ENCODE results near the gene SCUBE1. TPM values are rescaled to one million over a fixed set of nuclear protein-coding genes. Genes with fewer than 3 reads are reported as not detected.

Gene SCUBE1
- total RNA-seq, 1 experiment from 2014 or later = 3.9 TPM

- POLR2A ChIA-PET = no interaction called here
Observed at GRCh38 chr22:43377896-43378704, 34.9 kb upstream of the SCUBE1 start.

GRCh38 chr22:43377548-43377895 is 34.4 kb upstream of the SCUBE1 start:
- no peak for DNase-seq (ENCODE audit: low read depth, low spot score)
- Histone ChIP-seq H3K9ac (ENCODE audit: low read length) (no peak overlapping the region), H4K20me1 (ENCODE audit: insufficient read depth) (no peaks in the 10 kb centered on the region), H3K27ac (ENCODE audit: low read depth, low read length) (no peak overlapping the region), H3K9me3 (ENCODE audit: control insufficient read depth in 1 of 2, insufficient read depth in 1 of 2, low read depth in 1 of 2, low read length in 2 of 2) (no peaks in the 10 kb centered on the region), H3K4me1 (ENCODE audit: control insufficient read depth in 1 of 2, insufficient read depth in 2 of 2, low read length in 2 of 2) (no peaks in the 10 kb centered on the region), H3K79me2 (ENCODE audit: insufficient read depth, low read length) (no peaks in the 10 kb centered on the region), H3K9me2 (ENCODE audit: insufficient read depth) (no peaks in the 10 kb centered on the region), H2AFZ (ENCODE audit: low read depth, low read length, poor library complexity, severe bottlenecking) (no peak overlapping the region), H3K4me3 (replicated peaks in 1 of 2; ENCODE audit: low read depth in 1 of 2, low read length in 2 of 2) (no peak overlapping the region), H3K36me3 (ENCODE audit: control insufficient read depth in 1 of 2, insufficient read depth in 2 of 2, low read length in 2 of 2) (no peaks in the 10 kb centered on the region), H3K27me3 (ENCODE audit: insufficient read depth, low read length) (peaks cover 9% of the 10 kb centered on the region; the same call in 1 of the 2 replicates), H3K4me2 (ENCODE audit: low read length) (no peak overlapping the region)
- intact Hi-C loops (cut with micrococcal nuclease) = no loop called here
- TF ChIP-seq EZH2phosphoT487 (IDR thresholded peaks at IDR 0.05; ENCODE audit: borderline replicate concordance) = no peak
- TF ChIP-seq ZBTB33 (IDR thresholded peaks at IDR 0.05; ENCODE audit: extremely low read depth, insufficient replicate concordance, low read length) = no peak
- TF ChIP-seq SP1 (IDR thresholded peaks at IDR 0.05; ENCODE audit: low read depth) = no peak
- no peak for TF ChIP-seq EZH2 (IDR thresholded peaks at IDR 0.05)
- TF ChIP-seq YY1 (IDR thresholded peaks at IDR 0.05; ENCODE audit: extremely low read depth, insufficient replicate concordance, low read depth, low read length) = no peak
- no peak for TF ChIP-seq CTCF (IDR thresholded peaks at IDR 0.05 in 2 of 3, conservative IDR thresholded peaks at IDR 0.05 in 1 of 3; ENCODE audit: borderline replicate concordance in 1 of 3, insufficient read depth in 1 of 3, low read depth in 2 of 3, low read length in 2 of 3)
- no peak for TF ChIP-seq ELF1 (IDR thresholded peaks at IDR 0.05; ENCODE audit: borderline replicate concordance, low read depth)
- no TSS peak for BruUV-seq (replicated peaks)
- ChIA-PET RAD21 (ENCODE audit: low non-redundant PET in 1 of 2, low total read pairs in 2 of 2, uncharacterized antibody in 2 of 2, unreplicated experiment in 2 of 2) (no interaction called here), CTCF (no interaction called here), POLR2A (no interaction called here)
- no peak for ATAC-seq

More at GRCh38 chr22:43377896-43378704, 34.9 kb upstream of the SCUBE1 start:
- no peak overlapping the region for H3K4me3 ChIP-seq (replicated peaks in 1 of 2; ENCODE audit: low read depth in 1 of 2, low read length in 2 of 2)
- no peaks in the 10 kb centered on the region for H3K9me3 ChIP-seq (ENCODE audit: control insufficient read depth in 1 of 2, insufficient read depth in 1 of 2, low read depth in 1 of 2, low read length in 2 of 2)
- H3K4me2 ChIP-seq (ENCODE audit: low read length) = no peak overlapping the region
- H4K20me1 ChIP-seq (ENCODE audit: insufficient read depth) = no peaks in the 10 kb centered on the region
- no TSS peak for BruUV-seq (replicated peaks)
- H3K36me3 ChIP-seq (ENCODE audit: control insufficient read depth in 1 of 2, insufficient read depth in 2 of 2, low read length in 2 of 2) = no peaks in the 10 kb centered on the region
- RAD21 ChIA-PET (ENCODE audit: low non-redundant PET in 1 of 2, low total read pairs in 2 of 2, uncharacterized antibody in 2 of 2, unreplicated experiment in 2 of 2) = no interaction called here
- H2AFZ ChIP-seq (ENCODE audit: low read depth, low read length, poor library complexity, severe bottlenecking) = no peak overlapping the region
- H3K4me1 ChIP-seq (ENCODE audit: control insufficient read depth in 1 of 2, insufficient read depth in 2 of 2, low read length in 2 of 2) = no peaks in the 10 kb centered on the region
- no peak for DNase-seq (ENCODE audit: low read depth, low spot score)
- no peak for ATAC-seq
- H3K9ac ChIP-seq (ENCODE audit: low read length) = no peak overlapping the region
- H3K27ac ChIP-seq (ENCODE audit: low read depth, low read length) = no peak overlapping the region
- TF ChIP-seq TCF7L2 (IDR thresholded peaks at IDR 0.05; ENCODE audit: borderline replicate concordance, extremely low read depth, insufficient read depth, insufficient read length) (peak; percentile 19), CBX3 (IDR thresholded peaks at IDR 0.05; ENCODE audit: low read depth) (no peak)
- no peaks in the 10 kb centered on the region for H3K9me2 ChIP-seq (ENCODE audit: insufficient read depth)
- intact Hi-C loops (cut with micrococcal nuclease) = no loop called here
- CTCF ChIA-PET = interaction anchor here (0.7 to 1.4 kb wide), 4 partner anchors 9 to 452 kb away, joined by 3 to 4 read pairs (median 4); no protein-coding TSS in a partner anchor
- H3K27me3 ChIP-seq (ENCODE audit: insufficient read depth, low read length) = peaks cover 9% of the 10 kb centered on the region; the same call in 1 of the 2 replicates
- no peaks in the 10 kb centered on the region for H3K79me2 ChIP-seq (ENCODE audit: insufficient read depth, low read length)

Measured in HCT116 (cell line).